Measurements from ENCODE around the gene NOC2L. TPM values are rescaled to one million over a fixed set of nuclear protein-coding genes. Genes with fewer than 3 reads are reported as not detected.
"Not testable (repeated sequence)": the region's sequence is repeated elsewhere in the genome, so short reads cannot be mapped to it uniquely, and the experiment has no call there.

Gene NOC2L
- total RNA-seq, 2 experiments from 2014 or later, result 77.9 to 99.0 TPM

- BruUV-seq (replicated peaks), result no TSS peak
- intact Hi-C loops (cut with micrococcal nuclease; ENCODE audit: unreplicated experiment), result loop anchor here (5.0 kb wide), 1 partner anchor 34 kb away; no protein-coding TSS in a partner anchor
Observed at GRCh38 chr1:902802-903201, 56.3 kb downstream of the NOC2L start.

GRCh38 chr1:901108-901859 is 57.8 kb downstream of the NOC2L start:
- H3K79me2 ChIP-seq (ENCODE audit: insufficient read depth, low read depth, low read length), result no peaks in the 10 kb centered on the region
- ChIA-PET CTCF (ENCODE audit: unreplicated experiment) (no interaction called here), POLR2A (no interaction called here)
- DNase-seq (ENCODE audit: low spot score), result no peak
- intact Hi-C loops (cut with micrococcal nuclease; ENCODE audit: unreplicated experiment), result loop anchor here (5.0 kb wide), 1 partner anchor 36 kb away; no protein-coding TSS in a partner anchor
- H3K4me2 ChIP-seq (ENCODE audit: low read length), result no peak overlapping the region
- no peak overlapping the region for H3K4me3 ChIP-seq (ENCODE audit: low read depth, low read length, poor library complexity, severe bottlenecking)
- no peaks in the 10 kb centered on the region for H3K9me3 ChIP-seq (ENCODE audit: low read length)
- BruUV-seq (replicated peaks), result no TSS peak
- H3K9me2 ChIP-seq (ENCODE audit: insufficient read depth, low read length), result no peaks in the 10 kb centered on the region
- H3K36me3 ChIP-seq (ENCODE audit: insufficient read depth, low read length), result no peaks in the 10 kb centered on the region
- no peaks in the 10 kb centered on the region for H4K20me1 ChIP-seq (ENCODE audit: insufficient read depth, low read length)
- H2AFZ ChIP-seq (ENCODE audit: low read length), result no peak overlapping the region
- no peak for TF ChIP-seq EZH2phosphoT487 (IDR thresholded peaks at IDR 0.05; ENCODE audit: borderline replicate concordance, low read depth, low read length)
- no peak for TF ChIP-seq CTCF (conservative IDR thresholded peaks at IDR 0.05; ENCODE audit: low read length)
- H3K4me1 ChIP-seq (ENCODE audit: insufficient read depth, low read length, poor library complexity, severe bottlenecking), result peaks cover 7% of the 10 kb centered on the region
- H3K27ac ChIP-seq (ENCODE audit: low read depth, low read length, poor library complexity, severe bottlenecking), result no peak overlapping the region

More at GRCh38 chr1:902802-903201, 56.3 kb downstream of the NOC2L start:
- H3K4me1 ChIP-seq (ENCODE audit: insufficient read depth, low read length, poor library complexity, severe bottlenecking), result peaks cover 7% of the 10 kb centered on the region
- no peak overlapping the region for H3K27ac ChIP-seq (ENCODE audit: low read depth, low read length, poor library complexity, severe bottlenecking)
- no peaks in the 10 kb centered on the region for H3K9me3 ChIP-seq (ENCODE audit: low read length)
- H3K4me3 ChIP-seq (ENCODE audit: low read depth, low read length, poor library complexity, severe bottlenecking), result no peak overlapping the region
- no peak overlapping the region for H2AFZ ChIP-seq (ENCODE audit: low read length)
- TF ChIP-seq EZH2phosphoT487 (IDR thresholded peaks at IDR 0.05; ENCODE audit: borderline replicate concordance, low read depth, low read length), result no peak
- TF ChIP-seq CTCF (conservative IDR thresholded peaks at IDR 0.05; ENCODE audit: low read length), result no peak
- no peaks in the 10 kb centered on the region for H3K36me3 ChIP-seq (ENCODE audit: insufficient read depth, low read length)
- CTCF ChIA-PET (ENCODE audit: unreplicated experiment), result no interaction called here
- H3K4me2 ChIP-seq (ENCODE audit: low read length), result no peak overlapping the region
- POLR2A ChIA-PET, result no interaction called here
- H3K79me2 ChIP-seq (ENCODE audit: insufficient read depth, low read depth, low read length), result no peaks in the 10 kb centered on the region
- no peak for DNase-seq (ENCODE audit: low spot score)
- H3K9me2 ChIP-seq (ENCODE audit: insufficient read depth, low read length), result no peaks in the 10 kb centered on the region
- H4K20me1 ChIP-seq (ENCODE audit: insufficient read depth, low read length), result no peaks in the 10 kb centered on the region

GRCh38 chr1:899636-900317 is 59.3 kb downstream of the NOC2L start:
- BruUV-seq (replicated peaks), result no TSS peak
- intact Hi-C loops (cut with micrococcal nuclease; ENCODE audit: unreplicated experiment), result loop anchor here (5.0 kb wide), 1 partner anchor 38 kb away; no protein-coding TSS in a partner anchor
- Histone ChIP-seq H3K79me2 (ENCODE audit: insufficient read depth, low read depth, low read length) (no peaks in the 10 kb centered on the region), H3K9me3 (ENCODE audit: low read length) (no peaks in the 10 kb centered on the region), H3K36me3 (ENCODE audit: insufficient read depth, low read length) (no peaks in the 10 kb centered on the region), H4K20me1 (ENCODE audit: insufficient read depth, low read length) (no peaks in the 10 kb centered on the region), H3K9me2 (ENCODE audit: insufficient read depth, low read length) (no peaks in the 10 kb centered on the region), H2AFZ (ENCODE audit: low read length) (no peak overlapping the region), H3K27ac (ENCODE audit: low read depth, low read length, poor library complexity, severe bottlenecking) (no peak overlapping the region), H3K4me3 (ENCODE audit: low read depth, low read length, poor library complexity, severe bottlenecking) (no peak overlapping the region), H3K4me1 (ENCODE audit: insufficient read depth, low read length, poor library complexity, severe bottlenecking) (no peaks in the 10 kb centered on the region), H3K4me2 (ENCODE audit: low read length) (no peak overlapping the region)
- CTCF ChIA-PET (ENCODE audit: unreplicated experiment), result no interaction called here
- no peak for TF ChIP-seq EZH2phosphoT487 (IDR thresholded peaks at IDR 0.05; ENCODE audit: borderline replicate concordance, low read depth, low read length)
- no peak for TF ChIP-seq CTCF (conservative IDR thresholded peaks at IDR 0.05; ENCODE audit: low read length)
- DNase-seq (ENCODE audit: low spot score), result no peak
- POLR2A ChIA-PET, result no interaction called here

GRCh38 chr1:897951-898350 is 61.1 kb downstream of the NOC2L start:
- H3K9me2 ChIP-seq (ENCODE audit: insufficient read depth, low read length); H2AFZ ChIP-seq (ENCODE audit: low read length); CTCF ChIA-PET (ENCODE audit: unreplicated experiment); H3K9me3 ChIP-seq (ENCODE audit: low read length); H3K27ac ChIP-seq (ENCODE audit: low read depth, low read length, poor library complexity, severe bottlenecking); H4K20me1 ChIP-seq (ENCODE audit: insufficient read depth, low read length); H3K4me3 ChIP-seq (ENCODE audit: low read depth, low read length, poor library complexity, severe bottlenecking); H3K4me1 ChIP-seq (ENCODE audit: insufficient read depth, low read length, poor library complexity, severe bottlenecking); H3K36me3 ChIP-seq (ENCODE audit: insufficient read depth, low read length); DNase-seq (ENCODE audit: low spot score); H3K4me2 ChIP-seq (ENCODE audit: low read length); BruUV-seq (replicated peaks); H3K79me2 ChIP-seq (ENCODE audit: insufficient read depth, low read depth, low read length); intact Hi-C loops (cut with micrococcal nuclease; ENCODE audit: unreplicated experiment): not testable (repeated sequence)
- POLR2A ChIA-PET, result interaction anchor here (0.6 kb wide), 1 partner anchor 376 kb away, joined by 6 read pairs; the partner anchor contains the start of gene UBE2J2

Measured in OCI-LY7 (cell line).